SIG-M5 treated with dmso at 0.1 percent for 504 hours (cell line): Measurements from ENCODE around the gene HIPK3.

Source experiments
- DNase-seq: peaks from one replicate; lab custom pipeline; 2025; ENCODE audit not compliant: unreplicated experiment; lab: John Stamatoyannopoulos, UW

The HIPK3 gene

GRCh38 chr11:33388793-33389525, 131.8 kb downstream of the HIPK3 start:
- no peak for DNase-seq

GRCh38 chr11:33389635-33390034, 132.5 kb downstream of the HIPK3 start:
- no peak for DNase-seq

- DNase-seq, result no peak
Measured at GRCh38 chr11:33390944-33391892, 134.0 kb downstream of the HIPK3 start.

GRCh38 chr11:33391893-33392251, 134.7 kb downstream of the HIPK3 start:
- DNase-seq, result no peak

- DNase-seq, result no peak
Measured at GRCh38 chr11:33394431-33395109, 137.4 kb downstream of the HIPK3 start.

- no peak for DNase-seq
Measured at GRCh38 chr11:33396361-33396760, 139.2 kb downstream of the HIPK3 start.

- no peak for DNase-seq
Measured at GRCh38 chr11:33399421-33399820, 142.2 kb downstream of the HIPK3 start.

GRCh38 chr11:33402066-33402465, 144.9 kb downstream of the HIPK3 start:
- no peak for DNase-seq

GRCh38 chr11:33403344-33403743, 146.2 kb downstream of the HIPK3 start:
- DNase-seq, result no peak

GRCh38 chr11:33405834-33406602, 148.8 kb downstream of the HIPK3 start:
- DNase-seq, result no peak
